Measurements from ENCODE around the gene ZNF784. TPM values are rescaled to one million over a fixed set of nuclear protein-coding genes. Genes with fewer than 3 reads are reported as not detected.

The ZNF784 gene
- total and polyA plus RNA-seq, 2 of the 13 experiments (the other 11 are each of a cell fraction or from before 2014, with no cell fraction given) = 4.1 to 4.2 TPM

GRCh38 chr19:55624109-55625003, at the start of gene ZNF784 (continued):
- TF ChIP-seq AFF4 (CRISPR knock-in tag; IDR thresholded peaks at IDR 0.05) (no peak), ATRX (CRISPR knock-in tag; IDR thresholded peaks at IDR 0.05; ENCODE audit: borderline replicate concordance) (no peak), TARDBP (CRISPR knock-in tag; IDR thresholded peaks at IDR 0.05) (no peak; the same call in 1 of the 2 replicates), ZNF784 (CRISPR knock-in tag; IDR thresholded peaks at IDR 0.05; ENCODE audit: borderline replicate concordance) (no peak), HDAC6 (IDR thresholded peaks at IDR 0.05; ENCODE audit: low read depth, low read length) (no peak), ZNF790 (CRISPR knock-in tag; IDR thresholded peaks at IDR 0.05; ENCODE audit: borderline replicate concordance) (no peak), E2F1 (CRISPR knock-in tag; IDR thresholded peaks at IDR 0.05) (peak; percentile 39; the same call in 1 of the 2 replicates), MED13 (CRISPR knock-in tag; IDR thresholded peaks at IDR 0.05) (no peak), ZBTB7B (CRISPR knock-in tag; IDR thresholded peaks at IDR 0.05) (no peak), SPEN (CRISPR knock-in tag; IDR thresholded peaks at IDR 0.05; ENCODE audit: low read depth) (no peak), GFI1 (CRISPR knock-in tag; IDR thresholded peaks at IDR 0.05; ENCODE audit: borderline replicate concordance) (no peak), POGZ (CRISPR knock-in tag; IDR thresholded peaks at IDR 0.05) (no peak), ZFYVE20 (CRISPR knock-in tag; IDR thresholded peaks at IDR 0.05; ENCODE audit: borderline replicate concordance, low read depth) (no peak), TCF12 (IDR thresholded peaks at IDR 0.05) (no peak), TCF12 (CRISPR knock-in tag; IDR thresholded peaks at IDR 0.05) (no peak), ZNF607 (CRISPR knock-in tag; IDR thresholded peaks at IDR 0.05; ENCODE audit: borderline replicate concordance) (no peak), ZGPAT (CRISPR knock-in tag; IDR thresholded peaks at IDR 0.05) (0 out of 2 replicates have a peak, but pooled peaks have one; percentile 34), HNRNPK (IDR thresholded peaks at IDR 0.05; ENCODE audit: low read depth, low read length, poor library complexity, severe bottlenecking) (no peak), ZNF749 (CRISPR knock-in tag; IDR thresholded peaks at IDR 0.05; ENCODE audit: borderline replicate concordance) (no peak), HES4 (CRISPR knock-in tag; IDR thresholded peaks at IDR 0.05; ENCODE audit: borderline replicate concordance) (no peak), HDAC2 (CRISPR knock-in tag; IDR thresholded peaks at IDR 0.05) (no peak)

Data from HepG2 (cell line).